ENCODE results near the gene DSE.
"Not testable (repeated sequence)": the region's sequence is repeated elsewhere in the genome, so short reads cannot be mapped to it uniquely, and the experiment has no call there.

DSE gene

GRCh38 chr6:116340625-116341024 lies 30.1 kb upstream of the DSE start:
- not testable (repeated sequence) for H3K4me1 Mint-ChIP-seq; H3K36me3 Mint-ChIP-seq; H3K27me3 Mint-ChIP-seq; H3K4me3 Mint-ChIP-seq; H3K9me3 Mint-ChIP-seq; DNase-seq (ENCODE audit: low spot score in 2 of 2); ATAC-seq (ENCODE audit: low read depth); H3K27ac Mint-ChIP-seq

- Mint-ChIP-seq H3K36me3 (no peaks in the 10 kb centered on the region), H3K4me1 (peaks cover 4% of the 10 kb centered on the region), H3K27me3 (no peaks in the 10 kb centered on the region), H3K9me3 (peaks cover 2% of the 10 kb centered on the region), H3K4me3 (no peak overlapping the region), H3K27ac (no peak overlapping the region)
- ATAC-seq (ENCODE audit: low read depth) (no peak), DNase-seq (ENCODE audit: low spot score in 2 of 2) (no peak)
Observed at GRCh38 chr6:116349216-116349615, 21.5 kb upstream of the DSE start.

- H3K27me3 Mint-ChIP-seq: no peaks in the 10 kb centered on the region
- DNase-seq (ENCODE audit: low spot score in 2 of 2) (no peak), ATAC-seq (ENCODE audit: low read depth) (no peak)
- no peaks in the 10 kb centered on the region for H3K36me3 Mint-ChIP-seq
- H3K4me3 Mint-ChIP-seq: no peak overlapping the region
- H3K4me1 Mint-ChIP-seq: peaks cover 4% of the 10 kb centered on the region
- no peak overlapping the region for H3K27ac Mint-ChIP-seq
- no peaks in the 10 kb centered on the region for H3K9me3 Mint-ChIP-seq
Observed at GRCh38 chr6:116351101-116351500, 19.6 kb upstream of the DSE start.

- DNase-seq (ENCODE audit: low spot score in 2 of 2) (no peak), ATAC-seq (ENCODE audit: low read depth) (no peak)
- H3K27me3 Mint-ChIP-seq: no peaks in the 10 kb centered on the region
- H3K4me3 Mint-ChIP-seq: no peak overlapping the region
- no peaks in the 10 kb centered on the region for H3K36me3 Mint-ChIP-seq
- H3K9me3 Mint-ChIP-seq: no peaks in the 10 kb centered on the region
- H3K4me1 Mint-ChIP-seq: peaks cover 4% of the 10 kb centered on the region
- H3K27ac Mint-ChIP-seq: no peak overlapping the region
Observed at GRCh38 chr6:116352515-116353471, 18.0 kb upstream of the DSE start.

- no peaks in the 10 kb centered on the region for H3K36me3 Mint-ChIP-seq
- H3K4me1 Mint-ChIP-seq: peaks cover 4% of the 10 kb centered on the region
- no peak overlapping the region for H3K4me3 Mint-ChIP-seq
- no peak for DNase-seq (ENCODE audit: low spot score in 2 of 2)
- H3K27ac Mint-ChIP-seq: no peak overlapping the region
- no peaks in the 10 kb centered on the region for H3K27me3 Mint-ChIP-seq
- no peak for ATAC-seq (ENCODE audit: low read depth)
- no peaks in the 10 kb centered on the region for H3K9me3 Mint-ChIP-seq
Observed at GRCh38 chr6:116354236-116354635, 16.5 kb upstream of the DSE start.

- no peak overlapping the region for H3K27ac Mint-ChIP-seq
- H3K4me1 Mint-ChIP-seq: peaks cover 4% of the 10 kb centered on the region
- DNase-seq (ENCODE audit: low spot score in 2 of 2) (no peak), ATAC-seq (ENCODE audit: low read depth) (no peak)
- H3K4me3 Mint-ChIP-seq: no peak overlapping the region
- H3K9me3 Mint-ChIP-seq: peaks cover 2% of the 10 kb centered on the region
- no peaks in the 10 kb centered on the region for H3K36me3 Mint-ChIP-seq
- H3K27me3 Mint-ChIP-seq: no peaks in the 10 kb centered on the region
Observed at GRCh38 chr6:116355796-116356195, 15.0 kb upstream of the DSE start.

GRCh38 chr6:116359131-116359530 lies 11.6 kb upstream of the DSE start:
- Mint-ChIP-seq H3K4me3 (no peak overlapping the region), H3K27me3 (no peaks in the 10 kb centered on the region)
- ATAC-seq (ENCODE audit: low read depth): no peak

GRCh38 chr6:116359835-116360234 lies 10.9 kb upstream of the DSE start:
- peaks cover 4% of the 10 kb centered on the region for H3K4me1 Mint-ChIP-seq
- H3K27ac Mint-ChIP-seq: no peak overlapping the region
- no peaks in the 10 kb centered on the region for H3K36me3 Mint-ChIP-seq
- H3K27me3 Mint-ChIP-seq: no peaks in the 10 kb centered on the region
- no peak overlapping the region for H3K4me3 Mint-ChIP-seq
- H3K9me3 Mint-ChIP-seq: peaks cover 2% of the 10 kb centered on the region
- ATAC-seq (ENCODE audit: low read depth): no peak
- DNase-seq (ENCODE audit: low spot score in 2 of 2): no peak

More at GRCh38 chr6:116359131-116359530, 11.6 kb upstream of the DSE start:
- DNase-seq (ENCODE audit: low spot score in 2 of 2): no peak
- Mint-ChIP-seq H3K36me3 (no peaks in the 10 kb centered on the region), H3K9me3 (peaks cover 2% of the 10 kb centered on the region), H3K4me1 (peaks cover 4% of the 10 kb centered on the region), H3K27ac (no peak overlapping the region)

- Mint-ChIP-seq H3K9me3 (peaks cover 2% of the 10 kb centered on the region), H3K36me3 (no peaks in the 10 kb centered on the region), H3K4me1 (peaks cover 4% of the 10 kb centered on the region), H3K27ac (no peak overlapping the region), H3K4me3 (no peak overlapping the region), H3K27me3 (no peaks in the 10 kb centered on the region)
- ATAC-seq (ENCODE audit: low read depth): no peak
- no peak for DNase-seq (ENCODE audit: low spot score in 2 of 2)
Observed at GRCh38 chr6:116362276-116362675, 8.5 kb upstream of the DSE start.

- H3K36me3 Mint-ChIP-seq: no peaks in the 10 kb centered on the region
- ATAC-seq (ENCODE audit: low read depth): no peak
Observed at GRCh38 chr6:116363759-116364158, 7.0 kb upstream of the DSE start.

GRCh38 chr6:116364321-116364720 lies 6.4 kb upstream of the DSE start:
- H3K27me3 Mint-ChIP-seq: no peaks in the 10 kb centered on the region
- ATAC-seq (ENCODE audit: low read depth) (no peak), DNase-seq (ENCODE audit: low spot score in 2 of 2) (no peak)
- H3K4me3 Mint-ChIP-seq: no peak overlapping the region
- H3K27ac Mint-ChIP-seq: no peak overlapping the region
- peaks cover 8% of the 10 kb centered on the region for H3K4me1 Mint-ChIP-seq
- no peaks in the 10 kb centered on the region for H3K36me3 Mint-ChIP-seq
- H3K9me3 Mint-ChIP-seq: peaks cover 2% of the 10 kb centered on the region

More at GRCh38 chr6:116363759-116364158, 7.0 kb upstream of the DSE start:
- H3K9me3 Mint-ChIP-seq: peaks cover 2% of the 10 kb centered on the region
- H3K4me1 Mint-ChIP-seq: peaks cover 8% of the 10 kb centered on the region
- no peak overlapping the region for H3K27ac Mint-ChIP-seq
- H3K4me3 Mint-ChIP-seq: no peak overlapping the region
- H3K27me3 Mint-ChIP-seq: no peaks in the 10 kb centered on the region
- no peak for DNase-seq (ENCODE audit: low spot score in 2 of 2)

GRCh38 chr6:116365743-116366142 lies 5.0 kb upstream of the DSE start:
- ATAC-seq (ENCODE audit: low read depth): no peak
- Mint-ChIP-seq H3K27me3 (no peaks in the 10 kb centered on the region), H3K36me3 (no peaks in the 10 kb centered on the region), H3K4me3 (no peak overlapping the region), H3K9me3 (no peaks in the 10 kb centered on the region), H3K27ac (no peak overlapping the region), H3K4me1 (peaks cover 16% of the 10 kb centered on the region)
- no peak for DNase-seq (ENCODE audit: low spot score in 2 of 2)

- no peak for DNase-seq (ENCODE audit: low spot score in 2 of 2)
- no peak overlapping the region for H3K27ac Mint-ChIP-seq
- H3K4me1 Mint-ChIP-seq: peaks cover 16% of the 10 kb centered on the region
- no peak for ATAC-seq (ENCODE audit: low read depth)
- no peaks in the 10 kb centered on the region for H3K27me3 Mint-ChIP-seq
- no peaks in the 10 kb centered on the region for H3K36me3 Mint-ChIP-seq
- H3K9me3 Mint-ChIP-seq: no peaks in the 10 kb centered on the region
- H3K4me3 Mint-ChIP-seq: no peak overlapping the region
Observed at GRCh38 chr6:116366740-116367275, 3.9 kb upstream of the DSE start.

- Mint-ChIP-seq H3K4me1 (peaks cover 16% of the 10 kb centered on the region), H3K9me3 (no peaks in the 10 kb centered on the region), H3K36me3 (no peaks in the 10 kb centered on the region), H3K4me3 (peak overlapping the region; percentile 91), H3K27ac (peak overlapping the region; percentile 93), H3K27me3 (no peaks in the 10 kb centered on the region)
- peak in 1 of 2 donors; percentile 38 for DNase-seq (ENCODE audit: low spot score in 2 of 2)
- ATAC-seq (ENCODE audit: low read depth): peak; percentile 77
Observed at GRCh38 chr6:116369540-116369939, 1.2 kb upstream of the DSE start.

Measured in memory B cell (primary cell).